Esophagus squamous epithelium (tissue), 5 donors: ENCODE results near the gene SIKE1. TPM values are rescaled to one million over a fixed set of nuclear protein-coding genes. Genes with fewer than 3 reads are reported as not detected.
"Not testable (repeated sequence)": the region's sequence is repeated elsewhere in the genome, so short reads cannot be mapped to it uniquely, and the experiment has no call there.

Experiments used
- DNase-seq: peaks from one replicate; lab custom pipeline; 2025; lab: John Stamatoyannopoulos, UW
- H3K27ac ChIP-seq, 4 donors: fragments of 200-600 bp; sonication (generic); one replicate each; pipeline ENCODE4 v1.5.1; 2016 to 2019; ENCODE audit warnings: mild to moderate bottlenecking in 1 of 4
- H3K27me3 ChIP-seq, 4 donors: fragments of 200-600 bp; sonication (generic); 1 replicate in 3 of 4; 2 replicates in 1 of 4; pipeline versions ENCODE4 v1.5.1 to v1.6.0; 2017 to 2021; ENCODE audit warnings: antibody characterized with exemption in 1 of 4
- H3K36me3 ChIP-seq, 3 donors: fragments of 200-600 bp; sonication (generic); one replicate each; pipeline ENCODE4 v1.5.1; 2016 to 2019
- H3K4me1 ChIP-seq, 3 donors: fragments of 200-600 bp; sonication (generic); one replicate each; pipeline ENCODE4 v1.5.1; 2017 to 2019
- H3K4me3 ChIP-seq, 4 donors: fragments of 200-600 bp; sonication (generic); 1 replicate in 3 of 4; 2 replicates in 1 of 4; pipeline ENCODE4 v1.5.1; 2016 to 2019; ENCODE audit warnings: mild to moderate bottlenecking in 2 of 4, moderate library complexity in 1 of 4
- H3K9me3 ChIP-seq, 3 donors: fragments of 200-600 bp; sonication (generic); one replicate each; pipeline ENCODE4 v1.5.1; 2016 to 2019
- POLR2A ChIP-seq, 4 donors: fragments of 450-650 bp; IDR thresholded peaks; one replicate each; pipeline ENCODE4 v1.6.1; 2017; ENCODE audit warnings: antibody characterized with exemption in 4 of 4, mild to moderate bottlenecking in 4 of 4, moderate library complexity in 3 of 4
- WGBS, 2 donors: methylation state at CpG; one replicate each; pipeline ENCODE4 v1.1.5; 2018; 5-methylcytosine and 5-hydroxymethylcytosine counted together
- intact Hi-C: fragments of 100-400 bp; cut with DNase I; formaldehyde crosslinking; loops from one replicate; pipeline ENCODE4 v1.15.0; 2022
- total RNA-seq, 4 donors: library from RNA; depleted of rRNA; stranded (reverse); fragments of >200 nt; gene quantifications; one replicate each; pipeline ENCODE4 v1.1.0, GENCODE V29; 2016
- TF ChIP-seq, protein P1 (sequence below), 6 experiments: fragments of 450-650 bp in 4 of 6; fragments of 200-600 bp in 2 of 6; sonication (generic) in 2 of 6; IDR thresholded peaks; one replicate each; pipeline ENCODE4 v1.5.1; 2016 to 2019; ENCODE audit warnings: antibody characterized with exemption in 6 of 6, mild to moderate bottlenecking in 4 of 6, moderate library complexity in 4 of 6
- donor health status: DM: yes; HTN: yes; CAD: no.

The SIKE1 gene
- total RNA-seq, 4 donors from 2014 or later = 18.3 to 50.0 (median 42.1) TPM

- H3K4me1 ChIP-seq = peaks cover 6 to 25% (median 10%) of the 10 kb centered on the region in 3 donors
- intact Hi-C loops = no loop called here
- H3K9me3 ChIP-seq = no peaks in the 10 kb centered on the region
- peak overlapping the region; percentile 92 to 96 (median 92) for H3K27ac ChIP-seq
- H3K36me3 ChIP-seq = peaks cover 0 to 41% (median 6%) of the 10 kb centered on the region in 3 donors
- peaks cover 0 to 15% (median 0%) of the 10 kb centered on the region in 4 donors for H3K27me3 ChIP-seq
- TF ChIP-seq, protein P1, sequence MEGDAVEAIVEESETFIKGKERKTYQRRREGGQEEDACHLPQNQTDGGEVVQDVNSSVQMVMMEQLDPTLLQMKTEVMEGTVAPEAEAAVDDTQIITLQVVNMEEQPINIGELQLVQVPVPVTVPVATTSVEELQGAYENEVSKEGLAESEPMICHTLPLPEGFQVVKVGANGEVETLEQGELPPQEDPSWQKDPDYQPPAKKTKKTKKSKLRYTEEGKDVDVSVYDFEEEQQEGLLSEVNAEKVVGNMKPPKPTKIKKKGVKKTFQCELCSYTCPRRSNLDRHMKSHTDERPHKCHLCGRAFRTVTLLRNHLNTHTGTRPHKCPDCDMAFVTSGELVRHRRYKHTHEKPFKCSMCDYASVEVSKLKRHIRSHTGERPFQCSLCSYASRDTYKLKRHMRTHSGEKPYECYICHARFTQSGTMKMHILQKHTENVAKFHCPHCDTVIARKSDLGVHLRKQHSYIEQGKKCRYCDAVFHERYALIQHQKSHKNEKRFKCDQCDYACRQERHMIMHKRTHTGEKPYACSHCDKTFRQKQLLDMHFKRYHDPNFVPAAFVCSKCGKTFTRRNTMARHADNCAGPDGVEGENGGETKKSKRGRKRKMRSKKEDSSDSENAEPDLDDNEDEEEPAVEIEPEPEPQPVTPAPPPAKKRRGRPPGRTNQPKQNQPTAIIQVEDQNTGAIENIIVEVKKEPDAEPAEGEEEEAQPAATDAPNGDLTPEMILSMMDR (IDR thresholded peaks at IDR 0.05) = no peak
- no peak for TF ChIP-seq POLR2A (IDR thresholded peaks at IDR 0.05)
- peak overlapping the region; percentile 72 to 92 (median 83) for H3K4me3 ChIP-seq
- DNase-seq = no peak
These were observed 763 bp downstream of the SIKE1 start for GRCh38 chr1:114779722-114780121.

- H3K9me3 ChIP-seq, H3K27me3 ChIP-seq, H3K27ac ChIP-seq, DNase-seq, intact Hi-C loops, H3K4me3 ChIP-seq: not testable (repeated sequence)
- WGBS, 2 donors = 92 to 95% methylated on average over 4 of the region's 4 CpGs
- peaks cover 0 to 71% (median 6%) of the 10 kb centered on the region in 3 donors for H3K36me3 ChIP-seq
- H3K4me1 ChIP-seq = peaks cover 6 to 25% (median 10%) of the 10 kb centered on the region in 3 donors
These were observed 3.8 kb downstream of the SIKE1 start for GRCh38 chr1:114776726-114777125.

DNA sequence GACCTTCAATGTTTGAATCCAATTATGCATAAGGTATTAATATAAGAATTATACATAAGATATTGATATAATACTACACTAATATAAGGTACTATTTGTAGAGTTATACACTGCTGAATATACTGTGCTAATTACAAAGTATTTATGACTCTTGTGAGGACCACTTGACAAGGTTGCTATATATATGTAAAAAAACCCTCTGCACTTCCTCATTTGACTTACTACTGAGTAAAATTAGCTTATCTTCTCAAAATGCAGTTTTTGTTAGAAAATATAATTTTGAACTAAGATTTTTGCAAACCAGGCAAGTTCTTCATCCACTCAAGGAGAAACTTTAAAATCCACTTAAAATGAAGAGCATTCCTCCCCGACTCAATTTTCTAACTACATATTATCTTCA, 8.5 kb downstream of the SIKE1 start:
- no peaks in the 10 kb centered on the region for H3K27me3 ChIP-seq
- TF ChIP-seq, protein P1 (IDR thresholded peaks at IDR 0.05) = no peak
- TF ChIP-seq POLR2A (IDR thresholded peaks at IDR 0.05) = no peak
- H3K36me3 ChIP-seq = peaks cover 0 to 87% (median 8%) of the 10 kb centered on the region in 3 donors
- no peaks in the 10 kb centered on the region for H3K4me1 ChIP-seq
- H3K4me3 ChIP-seq = no peak overlapping the region
- intact Hi-C loops = no loop called here
- 93 to 94% methylated on average over 1 of the region's 1 CpG for WGBS, 2 donors
- no peaks in the 10 kb centered on the region for H3K9me3 ChIP-seq
- DNase-seq = no peak
- H3K27ac ChIP-seq = no peak overlapping the region

DNA sequence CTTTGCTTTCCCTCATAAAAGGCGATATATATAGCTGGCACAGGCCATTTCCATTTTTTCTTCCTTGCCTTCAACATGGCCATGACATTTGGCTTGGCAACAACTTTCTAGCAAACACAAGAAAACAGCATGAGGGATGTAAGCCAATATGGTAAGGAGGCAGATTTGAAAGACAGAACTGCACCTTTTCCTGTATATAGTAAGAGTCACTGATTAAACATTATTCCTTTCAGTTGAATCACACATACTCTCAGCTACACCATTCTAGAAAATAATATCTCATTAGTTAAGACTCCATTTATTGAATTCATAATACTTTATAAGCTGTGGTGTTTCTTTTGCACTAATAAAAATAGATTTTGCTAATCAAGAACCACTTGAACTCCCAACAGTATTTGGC, 9.5 kb downstream of the SIKE1 start:
- Histone ChIP-seq H3K27ac (no peak overlapping the region), H3K9me3 (no peaks in the 10 kb centered on the region), H3K4me3 (no peak overlapping the region), H3K36me3 (peaks cover 0 to 80% (median 8%) of the 10 kb centered on the region in 3 donors), H3K4me1 (no peaks in the 10 kb centered on the region), H3K27me3 (no peaks in the 10 kb centered on the region)
- WGBS, 2 donors = 100% methylated on average over 1 of the region's 1 CpG
- TF ChIP-seq, protein P1 (IDR thresholded peaks at IDR 0.05) = no peak
- no peak for TF ChIP-seq POLR2A (IDR thresholded peaks at IDR 0.05)
- intact Hi-C loops = no loop called here
- DNase-seq = no peak

DNA sequence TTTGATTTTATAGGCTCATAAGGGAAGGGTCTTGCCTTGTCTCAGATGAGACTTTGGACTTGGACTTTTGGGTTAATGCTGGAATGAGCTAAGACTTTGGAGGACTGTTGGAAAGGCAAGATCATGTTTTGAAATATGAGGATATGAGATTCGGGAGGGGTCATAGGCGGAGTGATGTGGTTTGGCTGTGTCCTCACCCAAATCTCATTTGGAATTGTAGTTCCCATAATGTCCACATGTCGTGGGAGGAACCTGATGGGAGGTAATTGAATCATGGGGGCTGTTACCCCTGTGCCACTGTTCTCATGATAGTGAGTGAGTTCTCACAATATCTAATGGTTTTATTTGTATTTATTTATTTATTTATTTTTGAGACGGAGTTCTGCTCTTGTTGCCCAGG, 15.8 kb downstream of the SIKE1 start:
- Histone ChIP-seq H3K9me3 (no peaks in the 10 kb centered on the region), H3K4me1 (no peaks in the 10 kb centered on the region), H3K27me3 (no peaks in the 10 kb centered on the region), H3K27ac (no peak overlapping the region), H3K4me3 (no peak overlapping the region), H3K36me3 (peaks cover 0 to 18% (median 0%) of the 10 kb centered on the region in 3 donors)
- 87 to 94% methylated on average over 4 of the region's 4 CpGs for WGBS, 2 donors
- DNase-seq = no peak
- intact Hi-C loops = no loop called here
- TF ChIP-seq, protein P1 (IDR thresholded peaks at IDR 0.05) = no peak
- no peak for TF ChIP-seq POLR2A (IDR thresholded peaks at IDR 0.05)
